K562 (cell line): ENCODE data around the gene UGT3A1. TPM values are rescaled to one million over a fixed set of nuclear protein-coding genes. Genes with fewer than 3 reads are reported as not detected.

ENCODE experiments used
- ATAC-seq: fragments of 200-7000 bp; cut with Tn5 transposase; 3 replicates; pipeline ENCODE4 v1.9.1; 2020; ENCODE audit warnings: moderate library complexity
- BruUV-seq: library from RNA; stranded (reverse); fragments of 400-500 nt; replicated peaks from 2 replicates; lab custom pipeline; 2021; lab: Mats Ljungman, UMichigan
- CTCF ChIA-PET: fragments of 300-600 bp; formaldehyde crosslinking; extraction: SDS; loops from one replicate; lab custom pipeline; 2021; ENCODE audit warnings: low intra/inter-chr PET ratio; lab: Yijun Ruan, JAX
- POLR2A ChIA-PET: fragments of 300-600, 350-650 bp; sonication (Branson Sonifier 250); formaldehyde crosslinking; extraction: SDS; loops from one replicate; lab custom pipeline; 2021; ENCODE audit warnings: antibody characterized with exemption, inconsistent platforms; lab: Yijun Ruan, JAX
- DNase-seq, 4 experiments: peaks; one replicate each; pipeline versions ENCODE4 v3.0.0 to v3.0.0-alpha.2; 2011 to 2018; ENCODE audit warnings: low spot score in 3 of 4, mixed read lengths in 3 of 4; ENCODE audit errors: extremely low read depth in 1 of 4
- FAIRE-seq: peaks from 2 replicates; lab custom pipeline; 2011; peaks lifted over from hg19 to GRCh38; lab: Jason Lieb, UNC
- H2AFZ ChIP-seq: 2 replicates; pipeline ENCODE4 v1.6.0; 2011; ENCODE audit warnings: low read depth, low read length, control low read depth, inconsistent platforms
- H3K27ac ChIP-seq: fragments of 200-600 bp; 3 replicates; pipeline ENCODE4 v1.8.0; 2011; ENCODE audit warnings: low read depth, mild to moderate bottlenecking, control low read depth, inconsistent platforms, low read length, moderate library complexity, mixed read lengths; ENCODE audit errors: extremely low read depth
- H3K27me3 ChIP-seq, 2 experiments: fragments of 300-600 bp in 1 of 2; 2 replicates in 1 of 2; 3 replicates in 1 of 2; pipeline versions ENCODE4 v1.6.0 to v1.8.0; 2011; ENCODE audit warnings: inconsistent platforms in 2 of 2, low read length in 2 of 2, mild to moderate bottlenecking in 1 of 2, mixed read lengths in 1 of 2, moderate library complexity in 1 of 2; ENCODE audit not compliant: control insufficient read depth in 2 of 2, insufficient read depth in 2 of 2
- H3K36me3 ChIP-seq: fragments of 300-600 bp; 3 replicates; pipeline ENCODE4 v1.8.0; 2011; ENCODE audit warnings: mild to moderate bottlenecking, low read length, inconsistent platforms; ENCODE audit not compliant: control insufficient read depth, insufficient read depth
- H3K4me1 ChIP-seq, 2 experiments: fragments of 200-600 bp in 1 of 2; replicated peaks in 1 of 2; 2 replicates in 1 of 2; 3 replicates in 1 of 2; pipeline versions ENCODE4 v1.5.1 to v1.8.0; 2011; ENCODE audit warnings: inconsistent platforms in 2 of 2, low read length in 2 of 2, mild to moderate bottlenecking in 1 of 2, mixed read lengths in 1 of 2, moderate library complexity in 1 of 2; ENCODE audit not compliant: control insufficient read depth in 2 of 2, insufficient read depth in 2 of 2
- H3K4me2 ChIP-seq: 2 replicates; pipeline ENCODE4 v1.6.1; 2011; ENCODE audit warnings: low read length, control low read depth, inconsistent platforms, mixed read lengths; ENCODE audit not compliant: insufficient read depth
- H3K4me3 ChIP-seq: fragments of 200-600 bp; sonication (generic), shearing (Covaris generic); 2 replicates; pipeline ENCODE4 v1.5.1; 2016; ENCODE audit warnings: control low read depth, inconsistent platforms
- H3K79me2 ChIP-seq: fragments of 200-600 bp; 3 replicates; pipeline ENCODE4 v1.8.0; 2011; ENCODE audit warnings: low read length, inconsistent platforms; ENCODE audit not compliant: control insufficient read depth, insufficient read depth
- H3K9ac ChIP-seq, 2 experiments: 2 replicates each; pipeline versions ENCODE4 v1.6.0 to v1.6.1; 2011; ENCODE audit warnings: low read depth in 2 of 2, low read length in 2 of 2, control low read depth in 1 of 2, inconsistent platforms in 1 of 2, mild to moderate bottlenecking in 1 of 2, mixed read lengths in 1 of 2; ENCODE audit not compliant: insufficient read depth in 1 of 2
- H3K9me1 ChIP-seq: one replicate; pipeline ENCODE4 v1.6.0; 2011; ENCODE audit warnings: inconsistent platforms, mild to moderate bottlenecking, low read length, moderate library complexity; ENCODE audit not compliant: control insufficient read depth, insufficient read depth
- H3K9me3 ChIP-seq: replicated peaks from 2 replicates; pipeline ENCODE4 v1.5.1; 2011; ENCODE audit warnings: low read depth, low read length, inconsistent platforms; ENCODE audit not compliant: control insufficient read depth, insufficient read depth
- H4K20me1 ChIP-seq: replicated peaks from 2 replicates; pipeline ENCODE4 v1.6.1; 2011; ENCODE audit warnings: low read length, inconsistent platforms, mixed read lengths; ENCODE audit not compliant: control insufficient read depth, insufficient read depth
- BRCA1 ChIP-seq, 2 experiments: fragments of 450-650 bp in 1 of 2; sonication (generic) in 1 of 2; formaldehyde crosslinking in 1 of 2; IDR thresholded peaks; 2 replicates each; pipeline versions ENCODE4 v1.5.0 to v1.6.1; 2017 to 2020; ENCODE audit warnings: mild to moderate bottlenecking in 1 of 2, missing genetic modification reagents in 1 of 2
- CGGBP1 ChIP-seq: fragments of 250-450 bp; sonication (Bioruptor Pico); IDR thresholded peaks from 2 replicates; pipeline ENCODE4 v1.9.0; 2021; ENCODE audit warnings: mild to moderate bottlenecking
- CHCHD3 ChIP-seq: fragments of 250-450 bp; sonication (Bioruptor Pico); IDR thresholded peaks from 2 replicates; pipeline ENCODE4 v2.1.2; 2022; ENCODE audit warnings: mild to moderate bottlenecking
- CREM ChIP-seq: IDR thresholded peaks from 2 replicates; pipeline ENCODE4 v1.6.1; 2014; ENCODE audit warnings: antibody characterized with exemption, low read depth
- E2F3 ChIP-seq: fragments of 250-450 bp; sonication (Bioruptor Pico); IDR thresholded peaks from 2 replicates; pipeline ENCODE4 v1.4.0; 2020; ENCODE audit warnings: mild to moderate bottlenecking
- HNRNPL ChIP-seq: fragments of 200-400 bp; formaldehyde crosslinking; IDR thresholded peaks from 2 replicates; pipeline ENCODE4 v1.6.1; 2017; ENCODE audit warnings: low read depth, mild to moderate bottlenecking, low read length
- MAFK ChIP-seq: IDR thresholded peaks from 2 replicates; pipeline ENCODE4 v1.6.1; 2011; ENCODE audit warnings: low read length, improper control_type of control experiment
- PHB2 ChIP-seq: fragments of 450-650 bp; IDR thresholded peaks from 2 replicates; pipeline ENCODE4 v1.6.1; 2017; ENCODE audit warnings: low read depth
- RCOR1 ChIP-seq, 2 experiments: IDR thresholded peaks; 2 replicates each; pipeline ENCODE4 v1.6.1; 2012; ENCODE audit warnings: low read depth in 2 of 2, low read length in 2 of 2, borderline replicate concordance in 1 of 2, improper control_type of control experiment in 1 of 2
- SMARCB1 ChIP-seq: IDR thresholded peaks from 2 replicates; pipeline ENCODE4 v1.6.1; 2011; ENCODE audit warnings: improper control_type of control experiment, low read depth; ENCODE audit not compliant: insufficient read length
- ZNF512 ChIP-seq: IDR thresholded peaks from 2 replicates; pipeline ENCODE4 v1.6.1; 2016; ENCODE audit warnings: missing genetic modification characterization, missing compliant biosample characterization
- WGBS: fragments of 100-300 bp; shearing (Covaris generic); methylation state at CpG from one replicate; pipeline ENCODE4 v1.1.6; 2016; ENCODE audit warnings: low coverage, mixed read lengths; ENCODE audit not compliant: insufficient coverage; ENCODE audit errors: missing lambda C conversion rate; 5-methylcytosine and 5-hydroxymethylcytosine counted together
- in situ Hi-C: fragments of 300-500 bp; cut with MboI; formaldehyde crosslinking; loops from 4 replicates; pipeline ENCODE4 v1.15.0; 2018; ENCODE audit warnings: inconsistent platforms, mixed read lengths
- intact Hi-C: fragments of 100-400 bp; cut with micrococcal nuclease; formaldehyde crosslinking; loops from 2 replicates; pipeline ENCODE4 v1.14.2; 2022
- polyA plus RNA-seq, 8 experiments: library from polyadenylated mRNA; depleted of rRNA in 4 of 8; stranded (reverse) in 5 of 8; unstranded in 3 of 8; fragments of >200 nt; fragmentation: Nextera tagmentation in 2 of 8; fragmentation: Illumina TruSeq in 1 of 8; extraction: Ambion mirVana in 2 of 8; extraction: Trizol in 1 of 8; gene quantifications; 2 replicates each; pipeline versions ENCODE4 v1.2.1 to v1.2.3, GENCODE V29; 2011 to 2014; ENCODE audit warnings: inconsistent platforms in 1 of 8, missing spikeins in 1 of 8
- total RNA-seq, 7 experiments: library from RNA; depleted of rRNA in 6 of 7; stranded (reverse); fragments of >200 nt in 6 of 7; fragmentation: Illumina TruSeq in 2 of 7; extraction: Trizol in 2 of 7; gene quantifications; 2 replicates each; pipeline versions ENCODE4 v1.2.1 to v1.2.3, GENCODE V29; 2011 to 2021; ENCODE audit warnings: low replicate concordance in 1 of 7

UGT3A1 gene
- total and polyA plus RNA-seq, 9 of the 15 experiments (the other 6 are each of a cell fraction or from before 2014, with no cell fraction given) = not detected

GRCh38 chr5:36009698-36010097 is 18.5 kb upstream of the UGT3A1 start:
- no peak overlapping the region for H3K27ac ChIP-seq
- TF ChIP-seq HNRNPL = no peak
- TF ChIP-seq E2F3 (CRISPR knock-in tag) = no peak
- TF ChIP-seq CGGBP1 = no peak
- TF ChIP-seq RCOR1 (IDR thresholded peaks at IDR 0.05; ENCODE audit: borderline replicate concordance in 1 of 2, low read depth in 2 of 2, low read length in 2 of 2) = no peak
- no peak for TF ChIP-seq CHCHD3 (CRISPR knock-in tag)
- TF ChIP-seq BRCA1 (IDR thresholded peaks at IDR 0.05) = no peak
- no peak for TF ChIP-seq BRCA1 (CRISPR knock-in tag; IDR thresholded peaks at IDR 0.05)
- no peak for TF ChIP-seq CREM
- no peak for TF ChIP-seq MAFK
- no peak for TF ChIP-seq ZNF512 (tag)
- TF ChIP-seq SMARCB1 = no peak
- TF ChIP-seq PHB2 = no peak
- H3K4me3 ChIP-seq = no peak overlapping the region
- H2AFZ ChIP-seq = no peak overlapping the region
- CTCF ChIA-PET = no interaction called here
- 0% methylated on average over 1 of the region's 1 CpG for WGBS
- no peaks in the 10 kb centered on the region for H3K79me2 ChIP-seq
- POLR2A ChIA-PET = no interaction called here
- no peaks in the 10 kb centered on the region for H3K9me1 ChIP-seq
- no peaks in the 10 kb centered on the region for H3K36me3 ChIP-seq
- FAIRE-seq (no peak), ATAC-seq (no peak), DNase-seq (no peak)
- no peaks in the 10 kb centered on the region for H3K9me3 ChIP-seq
- BruUV-seq = no TSS peak
- no peaks in the 10 kb centered on the region for H3K27me3 ChIP-seq
- in situ Hi-C loops = no loop called here
- H3K4me2 ChIP-seq = no peak overlapping the region
- intact Hi-C loops = no loop called here
- no peaks in the 10 kb centered on the region for H4K20me1 ChIP-seq
- H3K9ac ChIP-seq = no peak overlapping the region
- no peaks in the 10 kb centered on the region for H3K4me1 ChIP-seq
